Measurements from ENCODE around the gene FCHSD2. TPM values are rescaled to one million over a fixed set of nuclear protein-coding genes. Genes with fewer than 3 reads are reported as not detected.
"Not testable (repeated sequence)": the region's sequence is repeated elsewhere in the genome, so short reads cannot be mapped to it uniquely, and the experiment has no call there.

FCHSD2 gene
- total RNA-seq, 1 experiment from 2014 or later: 5.7 TPM

DNA sequence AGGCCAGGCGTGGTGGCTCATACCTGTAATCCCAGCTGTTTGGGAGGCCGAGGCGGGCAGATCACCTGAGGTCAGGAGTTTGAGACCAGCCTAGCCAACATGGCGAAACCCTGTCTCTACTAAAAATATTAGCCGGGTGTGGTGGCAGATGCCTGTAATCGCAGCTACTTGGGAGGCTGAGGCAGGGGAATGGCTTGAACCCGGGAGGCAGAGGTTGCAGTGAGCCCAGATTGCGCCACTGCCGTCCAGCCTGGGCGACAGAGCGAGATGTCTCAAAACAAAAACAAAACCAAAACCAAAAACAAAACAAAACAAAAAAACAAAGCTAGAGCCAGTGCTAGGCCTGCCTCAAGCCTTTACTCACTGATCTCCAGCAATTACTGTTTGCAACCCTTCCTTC lies 314.5 kb downstream of the FCHSD2 start:
- not testable (repeated sequence) for H3K36me3 ChIP-seq; DNase-seq (ENCODE audit: low read depth in 1 of 2, low spot score in 2 of 2); H3K27me3 ChIP-seq (replicated peaks); H3K4me3 ChIP-seq; H3K9me3 ChIP-seq (replicated peaks); H3K27ac ChIP-seq
- peaks cover 19% of the 10 kb centered on the region for H3K4me1 ChIP-seq (replicated peaks)

GRCh38 chr11:72826942-72827480 lies 315.1 kb downstream of the FCHSD2 start:
- DNase-seq (ENCODE audit: low read depth in 1 of 2, low spot score in 2 of 2): no peak
- H3K4me1 ChIP-seq (replicated peaks): peaks cover 19% of the 10 kb centered on the region
- peaks cover 3% of the 10 kb centered on the region; the same call in 1 of the 2 replicates for H3K36me3 ChIP-seq
- H3K4me3 ChIP-seq: no peak overlapping the region
- no peaks in the 10 kb centered on the region for H3K9me3 ChIP-seq (replicated peaks)
- no peak overlapping the region for H3K27ac ChIP-seq
- H3K27me3 ChIP-seq (replicated peaks): no peaks in the 10 kb centered on the region

- no peak for DNase-seq (ENCODE audit: low read depth in 1 of 2, low spot score in 2 of 2)
- H3K4me1 ChIP-seq (replicated peaks): peaks cover 14% of the 10 kb centered on the region
- no peaks in the 10 kb centered on the region for H3K27me3 ChIP-seq (replicated peaks)
- H3K4me3 ChIP-seq: no peak overlapping the region
- no peaks in the 10 kb centered on the region for H3K36me3 ChIP-seq
- H3K27ac ChIP-seq: no peak overlapping the region
- H3K9me3 ChIP-seq (replicated peaks): no peaks in the 10 kb centered on the region
Measured at GRCh38 chr11:72826191-72826941, 315.8 kb downstream of the FCHSD2 start.

DNA sequence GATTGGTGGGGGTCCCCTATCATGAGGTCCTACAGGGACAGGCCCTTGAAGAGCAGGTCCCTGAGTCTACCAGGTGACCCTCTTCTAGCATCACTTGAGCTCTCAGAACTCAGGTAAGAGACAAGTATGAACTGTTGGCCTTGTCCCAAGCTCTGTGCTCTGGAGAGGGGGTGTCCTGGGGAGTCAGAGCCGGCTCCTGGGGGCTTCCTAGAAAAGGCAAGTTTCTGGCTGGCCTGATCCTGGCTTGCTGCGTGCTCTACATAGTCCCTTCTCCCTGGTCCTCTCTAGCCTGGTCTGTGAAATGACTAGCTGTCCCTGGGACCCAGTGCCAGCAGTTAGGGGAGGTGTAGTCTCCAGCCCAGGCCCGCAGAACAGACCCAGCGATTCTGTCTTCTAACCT lies 316.5 kb downstream of the FCHSD2 start:
- Histone ChIP-seq H3K27me3 (replicated peaks) (no peaks in the 10 kb centered on the region), H3K4me3 (no peak overlapping the region)

GRCh38 chr11:72824811-72825505 lies 317.2 kb downstream of the FCHSD2 start:
- H3K36me3 ChIP-seq: no peaks in the 10 kb centered on the region
- H3K27ac ChIP-seq: no peak overlapping the region
- H3K9me3 ChIP-seq (replicated peaks): no peaks in the 10 kb centered on the region
- H3K4me3 ChIP-seq: no peak overlapping the region
- DNase-seq (ENCODE audit: low read depth in 1 of 2, low spot score in 2 of 2): peak; percentile 36 to 67
- H3K4me1 ChIP-seq (replicated peaks): peaks cover 11% of the 10 kb centered on the region
- H3K27me3 ChIP-seq (replicated peaks): no peaks in the 10 kb centered on the region

More for the DNA sequence above, 316.5 kb downstream of the FCHSD2 start:
- DNase-seq (ENCODE audit: low read depth in 1 of 2, low spot score in 2 of 2): no peak
- Histone ChIP-seq H3K4me1 (replicated peaks) (peaks cover 11% of the 10 kb centered on the region), H3K27ac (no peak overlapping the region), H3K9me3 (replicated peaks) (no peaks in the 10 kb centered on the region), H3K36me3 (no peaks in the 10 kb centered on the region)

GRCh38 chr11:72824020-72824419 lies 318.1 kb downstream of the FCHSD2 start:
- H3K36me3 ChIP-seq: no peaks in the 10 kb centered on the region
- no peaks in the 10 kb centered on the region for H3K9me3 ChIP-seq (replicated peaks)
- no peaks in the 10 kb centered on the region for H3K27me3 ChIP-seq (replicated peaks)
- H3K4me3 ChIP-seq: no peak overlapping the region
- H3K4me1 ChIP-seq (replicated peaks): peaks cover 11% of the 10 kb centered on the region
- no peak for DNase-seq (ENCODE audit: low read depth in 1 of 2, low spot score in 2 of 2)
- no peak overlapping the region for H3K27ac ChIP-seq

DNA sequence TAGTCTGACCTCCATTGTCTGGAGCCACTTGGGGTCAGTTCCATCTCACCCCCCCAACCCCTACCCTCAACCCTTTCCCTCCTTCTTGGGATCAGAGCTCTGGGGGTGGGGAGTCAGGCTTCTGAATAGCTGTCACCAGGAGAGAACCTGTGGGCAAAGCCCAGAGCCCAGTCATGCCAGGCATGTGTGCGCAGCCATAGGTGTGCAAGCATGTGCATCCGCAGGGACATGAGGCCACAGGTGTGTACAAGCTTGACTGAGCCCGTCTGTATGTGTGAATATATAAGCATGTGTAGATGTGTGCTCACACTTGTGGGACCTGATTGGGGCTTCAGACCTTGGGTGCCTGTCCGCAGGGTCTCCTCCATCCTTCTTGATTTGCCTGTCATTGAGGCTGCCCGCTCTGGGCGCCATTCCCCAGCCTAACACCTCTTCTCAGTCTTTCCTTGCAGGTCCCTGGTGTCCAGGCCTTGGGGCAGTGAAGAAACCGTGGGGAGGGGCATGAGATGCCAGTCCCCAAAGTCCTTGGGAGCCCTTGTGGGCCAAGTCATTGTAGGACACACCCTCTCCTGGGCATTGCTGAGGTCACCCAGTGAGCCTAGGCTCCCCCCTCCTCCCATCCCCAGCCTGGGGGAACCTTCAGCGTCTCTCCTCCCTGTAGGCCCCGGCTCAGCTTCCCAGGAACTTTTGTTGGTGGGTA lies 318.9 kb downstream of the FCHSD2 start:
- no peaks in the 10 kb centered on the region for H3K9me3 ChIP-seq (replicated peaks)
- H3K27ac ChIP-seq: no peak overlapping the region
- no peaks in the 10 kb centered on the region for H3K36me3 ChIP-seq
- no peak overlapping the region for H3K4me3 ChIP-seq
- H3K4me1 ChIP-seq (replicated peaks): peaks cover 11% of the 10 kb centered on the region
- no peak for DNase-seq (ENCODE audit: low read depth in 1 of 2, low spot score in 2 of 2)
- no peaks in the 10 kb centered on the region for H3K27me3 ChIP-seq (replicated peaks)

- peaks cover 11% of the 10 kb centered on the region for H3K4me1 ChIP-seq (replicated peaks)
- no peaks in the 10 kb centered on the region for H3K36me3 ChIP-seq
- no peaks in the 10 kb centered on the region for H3K9me3 ChIP-seq (replicated peaks)
- no peak overlapping the region for H3K4me3 ChIP-seq
- H3K27me3 ChIP-seq (replicated peaks): no peaks in the 10 kb centered on the region
- no peak overlapping the region for H3K27ac ChIP-seq
- no peak for DNase-seq (ENCODE audit: low read depth in 1 of 2, low spot score in 2 of 2)
Measured at GRCh38 chr11:72821920-72822799, 320.0 kb downstream of the FCHSD2 start.

DNA sequence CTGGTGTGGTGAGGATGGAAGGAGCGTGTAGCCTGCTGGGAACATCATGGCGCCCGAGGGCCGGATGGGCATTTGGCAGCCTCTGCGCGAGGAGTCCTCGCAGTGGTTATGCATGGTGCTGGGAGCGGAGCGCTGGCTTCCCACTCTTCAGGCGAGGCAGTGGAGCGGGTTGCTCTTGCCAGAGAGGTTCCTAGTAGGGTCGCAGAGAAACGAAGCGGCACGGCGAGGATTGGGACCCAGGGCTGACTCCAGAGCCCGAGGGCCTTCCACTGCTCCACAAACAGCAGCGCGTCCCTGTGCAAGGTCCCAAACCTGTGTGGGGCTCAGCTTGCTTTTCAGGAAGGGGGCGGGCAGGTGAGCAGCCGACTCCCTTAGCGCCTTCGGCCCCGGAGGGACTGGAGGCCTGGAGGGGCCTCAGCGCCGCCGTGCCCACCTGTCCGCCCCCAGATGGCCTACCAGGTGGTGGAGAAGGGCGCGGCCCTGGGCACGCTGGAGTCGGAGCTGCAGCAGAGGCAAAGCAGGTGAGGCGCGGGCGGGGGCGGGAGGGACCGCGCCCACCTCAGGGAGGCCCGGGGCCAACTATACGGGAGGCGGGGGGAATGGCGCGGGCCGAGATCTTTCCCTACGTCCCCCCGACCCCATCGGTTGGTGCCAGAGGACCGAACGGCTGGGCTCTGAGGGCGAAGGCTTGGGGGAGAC lies 320.7 kb downstream of the FCHSD2 start:
- Histone ChIP-seq H3K36me3 (no peaks in the 10 kb centered on the region), H3K4me3 (no peak overlapping the region), H3K4me1 (replicated peaks) (peaks cover 11% of the 10 kb centered on the region), H3K9me3 (replicated peaks) (no peaks in the 10 kb centered on the region), H3K27ac (no peak overlapping the region), H3K27me3 (replicated peaks) (no peaks in the 10 kb centered on the region)
- no peak for DNase-seq (ENCODE audit: low read depth in 1 of 2, low spot score in 2 of 2)

- Histone ChIP-seq H3K36me3 (no peaks in the 10 kb centered on the region), H3K4me3 (no peak overlapping the region), H3K4me1 (replicated peaks) (peaks cover 15% of the 10 kb centered on the region), H3K9me3 (replicated peaks) (no peaks in the 10 kb centered on the region), H3K27ac (no peak overlapping the region), H3K27me3 (replicated peaks) (no peaks in the 10 kb centered on the region)
- DNase-seq (ENCODE audit: low read depth in 1 of 2, low spot score in 2 of 2): no peak
Measured at GRCh38 chr11:72820439-72821139, 321.5 kb downstream of the FCHSD2 start.

DNA sequence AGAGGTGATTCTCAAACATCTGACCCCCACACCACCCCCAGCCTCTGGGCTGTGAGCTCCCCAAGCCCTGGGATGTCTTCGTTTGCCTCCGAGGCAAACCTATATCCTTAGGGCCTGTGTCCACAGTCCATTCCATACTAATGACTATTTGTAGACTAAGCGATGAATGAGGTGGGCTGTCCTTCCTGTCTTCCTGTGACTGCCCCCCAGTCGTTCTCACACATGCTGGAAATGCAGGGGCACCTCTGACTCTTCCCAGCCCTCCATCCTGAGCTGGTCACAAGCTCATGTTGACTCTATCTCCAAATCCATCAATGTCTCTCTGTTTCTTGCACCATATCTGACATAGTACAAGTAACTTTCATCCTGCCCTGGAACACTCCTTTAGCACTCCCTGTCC lies 323.1 kb downstream of the FCHSD2 start:
- H3K9me3 ChIP-seq (replicated peaks): no peaks in the 10 kb centered on the region
- DNase-seq (ENCODE audit: low read depth in 1 of 2, low spot score in 2 of 2): no peak
- H3K27me3 ChIP-seq (replicated peaks): no peaks in the 10 kb centered on the region
- no peaks in the 10 kb centered on the region for H3K36me3 ChIP-seq
- no peak overlapping the region for H3K4me3 ChIP-seq
- H3K27ac ChIP-seq: no peak overlapping the region
- peaks cover 10% of the 10 kb centered on the region for H3K4me1 ChIP-seq (replicated peaks)

GRCh38 chr11:72817966-72818365 lies 324.2 kb downstream of the FCHSD2 start:
- Histone ChIP-seq H3K4me1 (replicated peaks) (peaks cover 19% of the 10 kb centered on the region), H3K4me3 (no peak overlapping the region), H3K9me3 (replicated peaks) (no peaks in the 10 kb centered on the region), H3K36me3 (no peaks in the 10 kb centered on the region; the same call in 1 of the 2 replicates), H3K27ac (no peak overlapping the region), H3K27me3 (replicated peaks) (no peaks in the 10 kb centered on the region)
- no peak for DNase-seq (ENCODE audit: low read depth in 1 of 2, low spot score in 2 of 2)

Data from SJSA1 (cell line).